GM12801 (cell line): ENCODE results near the gene MBNL1.

Source experiments
- CTCF ChIP-seq: IDR thresholded peaks from one replicate; pipeline ENCODE4 v1.5.1; 2011; ENCODE audit warnings: control low read depth; ENCODE audit not compliant: insufficient read length; ENCODE audit errors: extremely low read depth

Gene MBNL1

GRCh38 chr3:152394246-152394645, 125.5 kb downstream of the MBNL1 start:
- no peak for TF ChIP-seq CTCF

GRCh38 chr3:152395764-152396163, 127.0 kb downstream of the MBNL1 start:
- no peak for TF ChIP-seq CTCF

- TF ChIP-seq CTCF: no peak
These were observed 128.1 kb downstream of the MBNL1 start for GRCh38 chr3:152396867-152397266.

- no peak for TF ChIP-seq CTCF
These were observed 129.8 kb downstream of the MBNL1 start for GRCh38 chr3:152398495-152398894.

GRCh38 chr3:152399374-152399773, 130.6 kb downstream of the MBNL1 start:
- TF ChIP-seq CTCF: no peak

GRCh38 chr3:152400887-152401286, 132.2 kb downstream of the MBNL1 start:
- TF ChIP-seq CTCF: no peak

GRCh38 chr3:152402695-152403451, 134.1 kb downstream of the MBNL1 start:
- no peak for TF ChIP-seq CTCF
